AG20443 (cell line): ENCODE measurements around the gene DPPA4.

Source experiments
- DNase-seq: peaks from one replicate; pipeline ENCODE4 v3.0.0; 2012; ENCODE audit warnings: low spot score, mixed read lengths

DPPA4 gene

GRCh38 chr3:109339197-109339596 lies 1.9 kb upstream of the DPPA4 start:
- DNase-seq = no peak

- no peak for DNase-seq
Measured at GRCh38 chr3:109338322-109338721, 976 bp upstream of the DPPA4 start.

GRCh38 chr3:109336291-109336861 lies 970 bp downstream of the DPPA4 start:
- DNase-seq = peak; percentile 30

- DNase-seq = no peak
Measured at GRCh38 chr3:109334572-109334971, 2.8 kb downstream of the DPPA4 start.

GRCh38 chr3:109331692-109332091 lies 5.7 kb downstream of the DPPA4 start:
- DNase-seq = no peak

- no peak for DNase-seq
Measured at GRCh38 chr3:109330405-109330804, 6.9 kb downstream of the DPPA4 start.

GRCh38 chr3:109328202-109328601 lies 9.1 kb downstream of the DPPA4 start:
- DNase-seq = no peak

GRCh38 chr3:109325657-109326056 lies 11.7 kb downstream of the DPPA4 start:
- DNase-seq = no peak

- no peak for DNase-seq
Measured at GRCh38 chr3:109325109-109325508, 12.2 kb downstream of the DPPA4 start.

GRCh38 chr3:109316162-109316730 lies 21.1 kb downstream of the DPPA4 start, which contains the start of gene DPPA2:
Gene DPPA2 (minus strand): TSS chr3:109316517. CDS start chr3:109314542, 1,975 bp downstream.
- DNase-seq = no peak

GRCh38 chr3:109313061-109313460 lies 24.3 kb downstream of the DPPA4 start:
- DNase-seq = no peak

GRCh38 chr3:109297496-109297895 lies 39.9 kb downstream of the DPPA4 start:
- no peak for DNase-seq

GRCh38 chr3:109284071-109284470 lies 53.3 kb downstream of the DPPA4 start:
- no peak for DNase-seq

GRCh38 chr3:109278546-109278945 lies 58.8 kb downstream of the DPPA4 start:
- no peak for DNase-seq

GRCh38 chr3:109278141-109278540 lies 59.2 kb downstream of the DPPA4 start:
- DNase-seq = no peak
